IPS-20b (cell line): ENCODE data around the gene HNRNPK.

Source experiments
- H3K27ac ChIP-seq: one replicate; pipeline ENCODE4 v1.5.1; 2013; ENCODE audit warnings: low read length
- H3K27me3 ChIP-seq: 2 replicates; pipeline ENCODE4 v1.6.1; 2013; ENCODE audit warnings: mild to moderate bottlenecking, low read length, inconsistent platforms; ENCODE audit not compliant: insufficient read depth
- H3K36me3 ChIP-seq: 2 replicates; pipeline ENCODE4 v1.6.1; 2013; ENCODE audit warnings: low read depth, mild to moderate bottlenecking, inconsistent platforms, low read length, moderate library complexity; ENCODE audit not compliant: insufficient read depth
- H3K4me1 ChIP-seq: 2 replicates; pipeline ENCODE4 v1.6.1; 2013; ENCODE audit warnings: mild to moderate bottlenecking, control low read depth, inconsistent platforms, low read length, moderate library complexity; ENCODE audit not compliant: insufficient read depth
- H3K4me3 ChIP-seq: 2 replicates; pipeline ENCODE4 v1.5.1; 2013; ENCODE audit warnings: mild to moderate bottlenecking, low read length, inconsistent platforms
- H3K9ac ChIP-seq: 2 replicates; pipeline ENCODE4 v1.6.1; 2013; ENCODE audit warnings: low read depth, mild to moderate bottlenecking, inconsistent platforms, low read length, moderate library complexity
- H3K9me3 ChIP-seq: 2 replicates; pipeline ENCODE4 v1.6.1; 2013; ENCODE audit warnings: mild to moderate bottlenecking, low read depth, low read length, inconsistent platforms; ENCODE audit not compliant: insufficient read depth

HNRNPK gene

GRCh38 chr9:83979812-83980394 lies at the start of gene HNRNPK:
HNRNPK (minus strand) TSS chr9:83980215; CDS start chr9:83978252, 1,963 bp downstream.
- H3K36me3 ChIP-seq: peaks cover 49% of the 10 kb centered on the region
- H3K9ac ChIP-seq: peak within 1 kb of the TSS; percentile 100
- no peaks in the 10 kb centered on the region for H3K27me3 ChIP-seq
- peak within 1 kb of the TSS; percentile 100 for H3K4me3 ChIP-seq
- H3K27ac ChIP-seq: peak within 1 kb of the TSS; percentile 100
- H3K9me3 ChIP-seq: no peaks in the 10 kb centered on the region
- peaks cover 11% of the 10 kb centered on the region; the same call in 1 of the 2 replicates for H3K4me1 ChIP-seq

DNA sequence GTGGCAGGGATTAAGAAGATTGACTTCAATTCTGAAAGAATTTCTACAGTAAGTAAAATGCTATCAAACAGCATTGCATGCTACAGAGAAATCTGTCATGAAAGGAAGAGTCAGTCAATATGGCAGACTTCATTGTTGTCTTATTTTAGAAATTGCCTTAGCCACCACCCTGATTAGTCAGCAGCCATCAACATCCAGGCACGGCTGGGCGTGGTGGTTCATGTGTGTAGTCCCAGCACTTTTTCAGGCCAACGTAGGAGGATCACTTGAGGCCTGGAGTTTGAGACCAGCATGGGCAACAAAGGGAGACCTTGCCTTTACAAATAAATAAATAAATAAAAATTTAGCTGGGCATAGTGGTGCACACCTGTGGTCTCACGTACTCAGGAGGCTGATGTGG lies 47.2 kb upstream of the HNRNPK start:
- Histone ChIP-seq H3K27ac (no peak overlapping the region), H3K9ac (no peak overlapping the region), H3K27me3 (no peaks in the 10 kb centered on the region), H3K36me3 (no peaks in the 10 kb centered on the region), H3K9me3 (no peaks in the 10 kb centered on the region), H3K4me3 (no peak overlapping the region), H3K4me1 (no peaks in the 10 kb centered on the region)

DNA sequence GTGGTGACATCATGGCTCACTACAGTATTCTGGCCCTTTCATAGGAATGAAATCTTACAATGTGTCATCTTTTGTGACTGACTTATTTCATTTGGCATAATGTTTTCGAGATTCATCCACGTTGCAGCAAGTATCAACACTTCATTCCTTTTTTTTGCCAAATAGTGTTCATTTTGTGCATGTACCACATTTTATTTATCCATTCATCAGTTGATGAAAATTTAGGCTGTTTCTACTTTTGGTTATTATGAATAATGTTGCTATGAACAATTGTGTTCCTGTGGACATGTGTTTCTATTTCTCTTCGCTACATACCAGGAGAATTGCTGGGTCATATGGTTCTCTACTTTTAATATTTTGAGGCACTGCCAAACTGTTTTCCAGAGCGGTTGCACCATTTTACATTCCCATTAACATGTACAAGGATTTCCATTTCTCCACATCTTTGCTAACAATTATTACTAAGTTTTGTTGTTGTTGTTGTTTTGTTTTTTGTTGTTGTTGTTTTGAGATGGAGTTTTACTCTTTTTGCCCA lies 44.1 kb upstream of the HNRNPK start:
- Histone ChIP-seq H3K36me3 (no peaks in the 10 kb centered on the region), H3K4me3 (no peak overlapping the region), H3K27ac (no peak overlapping the region), H3K9ac (no peak overlapping the region), H3K9me3 (no peaks in the 10 kb centered on the region), H3K4me1 (no peaks in the 10 kb centered on the region), H3K27me3 (no peaks in the 10 kb centered on the region)

DNA sequence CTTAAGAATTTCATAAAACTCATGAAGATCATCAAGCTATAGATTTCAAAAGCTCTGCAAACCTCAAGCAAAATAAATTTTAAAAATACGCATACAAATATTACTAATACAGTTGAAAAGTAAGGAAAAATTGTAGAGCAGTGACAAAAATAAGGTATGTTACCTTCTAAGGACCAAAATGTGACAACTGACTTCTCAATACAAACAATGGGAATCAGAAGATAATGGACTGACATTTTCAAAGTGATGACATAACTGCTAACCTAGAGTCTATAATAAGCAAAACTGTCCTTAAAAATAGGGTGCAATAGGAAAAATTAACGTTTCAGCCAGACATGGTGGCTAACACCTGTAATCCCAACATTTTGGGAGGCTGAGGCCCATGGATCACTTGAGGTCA lies 27.6 kb upstream of the HNRNPK start:
- H3K27ac ChIP-seq: no peak overlapping the region
- H3K36me3 ChIP-seq: peaks cover 10% of the 10 kb centered on the region; the same call in 1 of the 2 replicates
- no peaks in the 10 kb centered on the region for H3K4me1 ChIP-seq
- H3K9me3 ChIP-seq: no peaks in the 10 kb centered on the region
- no peak overlapping the region for H3K4me3 ChIP-seq
- H3K27me3 ChIP-seq: no peaks in the 10 kb centered on the region
- no peak overlapping the region for H3K9ac ChIP-seq

GRCh38 chr9:84003246-84003645 lies 23.2 kb upstream of the HNRNPK start:
- H3K36me3 ChIP-seq: peaks cover 44% of the 10 kb centered on the region
- H3K27me3 ChIP-seq: no peaks in the 10 kb centered on the region
- no peak overlapping the region for H3K27ac ChIP-seq
- no peaks in the 10 kb centered on the region for H3K9me3 ChIP-seq
- H3K9ac ChIP-seq: no peak overlapping the region
- no peaks in the 10 kb centered on the region for H3K4me1 ChIP-seq
- H3K4me3 ChIP-seq: no peak overlapping the region

DNA sequence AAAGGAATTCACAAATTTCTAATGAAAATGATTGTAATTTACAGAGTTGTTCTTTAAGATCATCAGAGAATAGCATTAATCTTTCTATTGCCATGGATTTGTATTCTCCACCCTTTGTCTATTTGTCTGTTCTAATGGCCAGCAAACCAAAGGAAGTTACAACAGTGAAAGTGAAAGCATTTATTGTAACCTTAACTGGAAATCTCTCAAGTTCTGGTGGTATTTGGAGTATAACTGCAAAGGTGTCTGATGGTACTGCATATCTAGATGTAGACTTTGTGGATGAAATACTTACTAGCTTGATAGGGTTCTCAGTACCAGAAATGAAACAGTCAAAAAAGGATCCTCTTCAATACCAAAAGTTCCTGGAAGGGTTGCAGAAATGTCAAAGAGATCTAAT lies 22.3 kb upstream of the HNRNPK start:
- H3K27ac ChIP-seq: no peak overlapping the region
- H3K27me3 ChIP-seq: no peaks in the 10 kb centered on the region

GRCh38 chr9:84001621-84002020 lies 21.6 kb upstream of the HNRNPK start:
- Histone ChIP-seq H3K4me1 (no peaks in the 10 kb centered on the region), H3K36me3 (peaks cover 44% of the 10 kb centered on the region), H3K4me3 (no peak overlapping the region), H3K27me3 (no peaks in the 10 kb centered on the region), H3K9ac (no peak overlapping the region), H3K27ac (no peak overlapping the region), H3K9me3 (no peaks in the 10 kb centered on the region)

More for the DNA sequence above, 22.3 kb upstream of the HNRNPK start:
- Histone ChIP-seq H3K4me3 (no peak overlapping the region), H3K36me3 (peaks cover 44% of the 10 kb centered on the region), H3K9ac (no peak overlapping the region), H3K9me3 (no peaks in the 10 kb centered on the region), H3K4me1 (no peaks in the 10 kb centered on the region)

DNA sequence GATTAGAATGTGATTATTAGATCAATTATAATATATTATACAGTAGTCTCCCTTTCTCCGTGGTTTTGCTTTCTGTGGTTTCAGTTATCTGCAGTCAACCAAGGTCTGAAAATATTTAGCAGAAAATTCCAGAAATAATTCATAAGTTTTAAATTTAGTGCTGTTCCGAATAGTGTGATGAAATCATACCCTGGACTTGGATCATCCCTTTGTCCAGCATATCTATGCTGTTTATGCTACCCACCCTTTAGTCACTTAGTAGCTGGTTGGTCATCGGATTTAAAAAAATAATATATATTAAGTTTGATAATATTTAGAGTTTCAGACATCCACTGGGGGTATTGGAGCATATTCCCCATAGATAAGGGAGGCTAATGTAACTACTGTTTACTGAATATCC lies 20.2 kb upstream of the HNRNPK start:
- Histone ChIP-seq H3K4me1 (no peaks in the 10 kb centered on the region), H3K27me3 (no peaks in the 10 kb centered on the region), H3K27ac (no peak overlapping the region), H3K4me3 (no peak overlapping the region), H3K36me3 (peaks cover 44% of the 10 kb centered on the region), H3K9ac (no peak overlapping the region), H3K9me3 (no peaks in the 10 kb centered on the region)

DNA sequence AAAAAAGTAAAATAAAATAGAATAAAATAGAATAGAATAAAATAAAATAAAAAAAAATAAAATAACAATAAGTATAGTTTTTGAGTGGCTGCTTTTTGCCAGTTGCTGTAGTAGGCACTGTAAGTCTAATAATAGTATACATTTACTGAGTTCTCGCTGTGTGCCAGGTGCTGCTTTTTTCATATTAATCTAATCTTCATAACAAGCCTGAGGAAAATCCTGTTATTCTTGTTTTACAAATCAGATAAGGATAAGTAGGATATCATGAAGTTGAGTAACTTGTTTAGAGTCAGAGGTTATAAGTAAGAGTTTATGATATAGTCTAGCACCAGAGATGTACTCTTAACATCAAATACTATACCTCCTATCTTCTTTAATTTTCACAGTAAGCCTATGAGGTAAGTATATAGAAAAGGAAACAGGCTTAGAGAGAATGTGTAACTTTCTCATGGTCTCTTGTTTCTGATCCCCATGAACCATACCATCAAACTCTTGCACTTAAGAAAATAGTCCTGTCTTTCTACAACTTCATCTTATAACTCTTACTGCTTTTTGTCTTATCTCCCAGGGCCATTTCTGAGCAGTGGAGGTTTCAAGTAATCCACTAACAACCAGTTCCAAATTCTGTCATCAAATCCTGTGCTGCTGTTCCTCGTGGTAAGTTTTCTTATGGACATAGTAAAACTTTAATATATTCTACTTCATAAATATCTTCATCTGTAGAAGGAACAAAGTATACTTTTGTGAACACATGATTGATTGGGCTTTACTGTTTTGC lies 19.3 kb upstream of the HNRNPK start:
- Histone ChIP-seq H3K4me1 (no peaks in the 10 kb centered on the region), H3K27ac (no peak overlapping the region), H3K4me3 (no peak overlapping the region)

GRCh38 chr9:83996126-83996525 lies 16.1 kb upstream of the HNRNPK start:
- H3K36me3 ChIP-seq: peaks cover 19% of the 10 kb centered on the region
- H3K27ac ChIP-seq: no peak overlapping the region
- H3K27me3 ChIP-seq: no peaks in the 10 kb centered on the region
- H3K4me1 ChIP-seq: no peaks in the 10 kb centered on the region
- no peak overlapping the region for H3K4me3 ChIP-seq
- no peak overlapping the region for H3K9ac ChIP-seq
- no peaks in the 10 kb centered on the region for H3K9me3 ChIP-seq

More for the DNA sequence above, 19.3 kb upstream of the HNRNPK start:
- Histone ChIP-seq H3K27me3 (no peaks in the 10 kb centered on the region), H3K36me3 (peaks cover 39% of the 10 kb centered on the region), H3K9me3 (no peaks in the 10 kb centered on the region), H3K9ac (no peak overlapping the region)

GRCh38 chr9:83992901-83993300 lies 12.9 kb upstream of the HNRNPK start:
- no peaks in the 10 kb centered on the region for H3K27me3 ChIP-seq
- H3K4me1 ChIP-seq: no peaks in the 10 kb centered on the region
- H3K9ac ChIP-seq: no peak overlapping the region
- H3K27ac ChIP-seq: no peak overlapping the region
- peaks cover 21% of the 10 kb centered on the region for H3K36me3 ChIP-seq
- H3K4me3 ChIP-seq: no peak overlapping the region
- H3K9me3 ChIP-seq: no peaks in the 10 kb centered on the region

GRCh38 chr9:83992407-83992806 lies 12.4 kb upstream of the HNRNPK start:
- H3K36me3 ChIP-seq: peaks cover 21% of the 10 kb centered on the region
- no peaks in the 10 kb centered on the region for H3K27me3 ChIP-seq
- H3K9me3 ChIP-seq: no peaks in the 10 kb centered on the region
- no peak overlapping the region for H3K4me3 ChIP-seq
- H3K27ac ChIP-seq: no peak overlapping the region
- no peak overlapping the region for H3K9ac ChIP-seq
- H3K4me1 ChIP-seq: no peaks in the 10 kb centered on the region
